WERI-Rb-1 (cell line): ENCODE measurements around the gene ZBTB18.

Experiments
- DNase-seq: peaks from one replicate; pipeline ENCODE4 v3.0.0-alpha.2; 2020
- H3K27ac ChIP-seq: fragments of 250-450 bp; sonication (Bioruptor Pico); 2 replicates; pipeline ENCODE4 v1.5.1; 2020; ENCODE audit warnings: mild to moderate bottlenecking, moderate library complexity
- H3K27me3 ChIP-seq: fragments of 250-450 bp; sonication (Bioruptor Pico); 2 replicates; pipeline ENCODE4 v1.5.1; 2021; ENCODE audit warnings: mild to moderate bottlenecking, low read depth, moderate library complexity; ENCODE audit not compliant: insufficient read depth, severe bottlenecking
- H3K36me3 ChIP-seq: fragments of 250-450 bp; sonication (Bioruptor Pico); 2 replicates; pipeline ENCODE4 v1.5.1; 2020; ENCODE audit warnings: mild to moderate bottlenecking, moderate library complexity
- H3K4me3 ChIP-seq: 2 replicates; pipeline ENCODE4 v1.5.1; 2011; ENCODE audit warnings: low read depth, mild to moderate bottlenecking, control low read depth, low read length
- H3K9me3 ChIP-seq: fragments of 250-450 bp; sonication (Bioruptor Pico); 2 replicates; pipeline ENCODE4 v1.5.1; 2021; ENCODE audit warnings: mild to moderate bottlenecking, moderate library complexity; ENCODE audit not compliant: severe bottlenecking
- TF ChIP-seq, protein P1 (sequence below): IDR thresholded peaks from 2 replicates; pipeline ENCODE4 v1.5.1; 2011; ENCODE audit warnings: low read depth, mild to moderate bottlenecking, control low read depth, inconsistent platforms, low read length

Gene ZBTB18

DNA sequence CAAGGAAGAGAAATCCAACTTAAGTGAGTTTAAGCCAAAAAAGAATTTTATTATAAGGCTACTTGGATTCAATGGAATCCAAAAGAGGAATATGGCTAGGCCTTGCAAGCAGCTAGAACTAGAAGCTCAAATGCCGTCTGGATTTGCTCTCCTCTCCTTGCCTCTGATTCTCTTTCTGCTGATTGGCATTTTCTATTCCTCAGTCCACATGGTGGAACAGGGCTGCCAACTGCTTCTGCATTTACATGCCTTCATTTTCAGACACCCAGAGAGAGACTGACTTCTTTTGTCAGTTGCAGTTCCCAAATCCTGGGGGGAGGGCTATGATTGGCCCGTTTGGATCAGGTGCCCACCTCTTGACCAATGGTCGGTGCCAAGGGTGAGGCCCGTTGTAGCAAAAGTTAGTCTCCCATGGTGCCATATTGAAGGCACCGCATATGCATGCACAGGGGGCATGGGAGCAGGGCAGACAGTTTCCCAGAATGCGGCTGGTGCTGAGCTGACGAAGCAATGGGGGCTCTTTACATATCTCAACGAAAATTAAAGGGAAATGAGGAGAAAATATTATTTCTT is 18.3 kb downstream of the ZBTB18 start:
- Histone ChIP-seq H3K9me3 (peaks cover 9% of the 10 kb centered on the region), H3K27ac (no peak overlapping the region)

DNA sequence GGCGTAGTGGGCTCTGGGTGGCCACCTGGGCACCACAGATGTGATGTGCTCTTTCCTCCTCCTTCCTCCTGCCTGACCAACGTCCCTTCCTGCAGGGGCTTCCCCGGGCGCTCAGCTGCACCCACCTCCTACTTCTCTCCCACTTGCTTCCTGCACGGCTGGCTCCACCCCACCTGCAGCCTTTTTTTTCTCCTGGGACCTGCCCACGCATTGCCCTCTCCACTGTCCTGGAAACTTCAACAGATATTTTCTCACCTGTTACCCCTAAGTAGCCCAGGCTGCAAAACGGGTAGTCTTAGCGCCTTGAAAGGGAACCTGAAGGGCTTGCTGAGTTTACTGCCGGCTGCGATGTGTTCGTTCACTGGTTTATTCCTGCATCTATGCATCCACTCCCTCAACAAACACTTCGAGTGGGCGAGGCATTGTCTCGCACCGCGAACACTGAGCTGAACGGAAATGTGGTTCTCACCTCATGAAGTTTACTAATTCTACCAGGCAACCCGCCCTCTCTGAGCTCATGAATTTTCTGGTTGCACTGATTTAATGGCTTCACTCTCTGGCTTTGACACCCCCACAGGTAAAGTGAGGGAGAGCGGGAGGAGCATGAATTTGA is 23.6 kb downstream of the ZBTB18 start:
- no peak overlapping the region for H3K27ac ChIP-seq
- H3K9me3 ChIP-seq = peaks cover 5% of the 10 kb centered on the region
- H3K36me3 ChIP-seq = no peaks in the 10 kb centered on the region
- H3K27me3 ChIP-seq = no peaks in the 10 kb centered on the region
- TF ChIP-seq, protein P1, sequence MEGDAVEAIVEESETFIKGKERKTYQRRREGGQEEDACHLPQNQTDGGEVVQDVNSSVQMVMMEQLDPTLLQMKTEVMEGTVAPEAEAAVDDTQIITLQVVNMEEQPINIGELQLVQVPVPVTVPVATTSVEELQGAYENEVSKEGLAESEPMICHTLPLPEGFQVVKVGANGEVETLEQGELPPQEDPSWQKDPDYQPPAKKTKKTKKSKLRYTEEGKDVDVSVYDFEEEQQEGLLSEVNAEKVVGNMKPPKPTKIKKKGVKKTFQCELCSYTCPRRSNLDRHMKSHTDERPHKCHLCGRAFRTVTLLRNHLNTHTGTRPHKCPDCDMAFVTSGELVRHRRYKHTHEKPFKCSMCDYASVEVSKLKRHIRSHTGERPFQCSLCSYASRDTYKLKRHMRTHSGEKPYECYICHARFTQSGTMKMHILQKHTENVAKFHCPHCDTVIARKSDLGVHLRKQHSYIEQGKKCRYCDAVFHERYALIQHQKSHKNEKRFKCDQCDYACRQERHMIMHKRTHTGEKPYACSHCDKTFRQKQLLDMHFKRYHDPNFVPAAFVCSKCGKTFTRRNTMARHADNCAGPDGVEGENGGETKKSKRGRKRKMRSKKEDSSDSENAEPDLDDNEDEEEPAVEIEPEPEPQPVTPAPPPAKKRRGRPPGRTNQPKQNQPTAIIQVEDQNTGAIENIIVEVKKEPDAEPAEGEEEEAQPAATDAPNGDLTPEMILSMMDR = no peak
- DNase-seq = no peak
- H3K4me3 ChIP-seq = no peak overlapping the region

More for the DNA sequence above, 18.3 kb downstream of the ZBTB18 start:
- no peaks in the 10 kb centered on the region for H3K36me3 ChIP-seq
- TF ChIP-seq, protein P1 = no peak
- H3K27me3 ChIP-seq = no peaks in the 10 kb centered on the region
- no peak for DNase-seq
- H3K4me3 ChIP-seq = no peak overlapping the region

DNA sequence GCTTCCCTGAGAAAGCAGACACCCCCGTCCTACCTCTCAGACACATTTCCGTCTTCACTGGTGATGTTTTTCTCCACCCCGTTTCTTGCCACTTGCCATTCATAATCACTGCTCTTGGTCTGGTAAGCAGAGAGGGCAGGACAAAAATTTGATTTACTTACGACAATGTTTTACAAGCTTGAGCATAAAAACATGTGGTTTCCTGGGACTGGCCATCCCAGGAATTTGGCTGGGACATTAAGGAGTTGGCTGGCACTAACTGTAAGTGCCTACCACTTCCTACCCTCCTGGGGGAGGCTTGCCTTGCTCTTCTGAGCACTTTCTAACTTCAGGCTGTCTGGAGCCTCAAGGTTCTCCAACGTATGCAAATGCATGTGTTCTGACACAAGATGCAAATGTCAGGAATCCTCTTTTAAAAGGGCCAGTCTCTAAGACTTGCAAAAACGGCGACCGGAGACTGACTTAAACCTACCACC is 24.2 kb downstream of the ZBTB18 start:
- peaks cover 5% of the 10 kb centered on the region for H3K9me3 ChIP-seq
- no peak overlapping the region for H3K27ac ChIP-seq
- TF ChIP-seq, protein P1 = no peak
- H3K4me3 ChIP-seq = no peak overlapping the region
- no peak for DNase-seq
- H3K36me3 ChIP-seq = no peaks in the 10 kb centered on the region
- no peaks in the 10 kb centered on the region for H3K27me3 ChIP-seq

DNA sequence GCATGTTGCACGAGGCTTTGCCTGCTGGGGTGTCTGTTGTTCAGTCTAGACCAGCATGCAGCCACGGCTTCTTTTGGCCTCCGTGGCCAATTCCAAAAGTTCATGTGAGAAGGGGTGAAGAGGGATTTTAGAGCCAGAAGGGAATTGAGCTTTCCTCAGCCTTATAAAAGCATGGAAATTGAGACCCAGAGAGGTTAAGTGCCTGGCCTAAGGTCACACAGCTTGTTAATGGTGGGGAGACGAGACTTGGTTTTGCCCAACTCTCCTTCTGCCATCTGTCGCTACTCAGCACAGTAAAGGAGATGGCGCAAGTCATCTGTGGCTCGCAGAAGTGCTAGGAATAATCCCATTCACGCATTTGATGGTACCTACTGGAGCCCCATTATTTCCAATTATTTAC is 25.7 kb downstream of the ZBTB18 start:
- TF ChIP-seq, protein P1 = no peak
- no peak for DNase-seq
- H3K27ac ChIP-seq = no peak overlapping the region

DNA sequence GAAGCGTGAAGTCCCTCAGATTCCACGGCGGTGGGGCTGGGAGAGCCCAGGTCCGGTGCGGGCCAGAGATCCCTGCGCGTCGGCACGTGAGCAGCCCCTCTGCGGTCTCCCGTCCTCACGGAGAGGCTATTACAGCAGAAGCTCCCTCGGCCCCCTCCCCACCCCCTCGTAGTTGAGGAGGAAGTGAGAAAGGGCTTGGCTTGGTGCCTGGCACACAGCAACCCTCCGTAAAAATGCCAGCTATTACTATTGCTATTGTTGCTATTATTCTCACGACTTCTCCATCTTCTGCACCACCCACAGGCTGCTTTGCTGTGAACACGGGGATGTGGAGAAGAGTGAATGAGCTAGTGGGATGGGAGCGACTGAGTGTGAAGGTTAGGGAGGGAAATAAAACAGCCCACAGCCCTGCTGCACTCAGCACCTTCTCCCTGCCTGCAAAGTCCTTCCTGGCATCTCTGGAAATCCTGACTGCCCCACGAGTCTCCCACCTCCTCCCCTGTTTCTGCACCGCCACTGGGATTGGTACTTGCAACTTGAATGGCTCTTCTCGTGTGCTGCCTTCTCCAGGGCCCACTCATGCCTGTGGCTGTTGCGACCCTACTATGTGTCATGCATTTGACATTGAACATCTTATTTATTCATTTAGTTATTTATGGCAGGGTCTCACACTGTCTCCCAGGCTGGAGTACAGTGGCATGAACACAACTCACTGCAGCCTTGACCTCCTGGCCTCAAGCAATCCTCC is 26.6 kb downstream of the ZBTB18 start:
- peaks cover 5% of the 10 kb centered on the region for H3K9me3 ChIP-seq
- no peak overlapping the region for H3K27ac ChIP-seq
- DNase-seq = no peak
- H3K36me3 ChIP-seq = no peaks in the 10 kb centered on the region
- TF ChIP-seq, protein P1 = no peak
- H3K4me3 ChIP-seq = no peak overlapping the region
- no peaks in the 10 kb centered on the region for H3K27me3 ChIP-seq

More for the DNA sequence above, 25.7 kb downstream of the ZBTB18 start:
- Histone ChIP-seq H3K4me3 (no peak overlapping the region), H3K27me3 (no peaks in the 10 kb centered on the region), H3K9me3 (peaks cover 5% of the 10 kb centered on the region), H3K36me3 (no peaks in the 10 kb centered on the region)
